ENCODE data around the gene XYLT2. TPM values are rescaled to one million over a fixed set of nuclear protein-coding genes. Genes with fewer than 3 reads are reported as not detected.

Gene XYLT2
- total and polyA plus RNA-seq, 4 donors: 15.3 to 35.9 (median 21.0) TPM

- peaks cover 76% of the 10 kb centered on the region for H3K36me3 ChIP-seq (ENCODE audit: control insufficient read depth, insufficient read depth, low read length)
- DNase-seq (ENCODE audit: low read depth in 4 of 6, low spot score in 6 of 6): no peak
- 94% methylated on average over 11 of the region's 13 CpGs for WGBS (ENCODE audit: insufficient coverage)
Observed at GRCh38 chr17:50354776-50355175, 8.8 kb downstream of the XYLT2 start.

DNA sequence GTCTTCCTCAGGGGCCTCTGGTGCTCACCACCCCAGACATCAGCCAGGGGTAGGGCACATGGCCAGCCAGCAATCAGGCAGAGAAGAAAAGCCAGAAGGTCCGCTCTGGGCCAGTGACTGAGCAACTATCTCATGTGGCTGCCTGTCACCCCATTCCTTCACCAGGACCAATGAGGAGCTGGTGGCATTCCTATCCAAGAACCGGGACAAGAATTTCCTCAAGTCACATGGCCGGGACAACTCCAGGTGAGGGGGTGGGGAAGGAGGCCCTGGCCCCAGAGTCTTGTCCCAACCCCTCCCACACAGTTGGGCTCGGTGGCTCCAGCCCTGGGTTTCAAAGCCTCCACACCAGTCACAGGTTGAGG lies 9.4 kb downstream of the XYLT2 start:
- no peaks in the 10 kb centered on the region for H3K9me3 ChIP-seq (ENCODE audit: control insufficient read depth, insufficient read depth, low read length)
- DNase-seq (ENCODE audit: low read depth in 4 of 6, low spot score in 6 of 6): no peak
- H3K4me1 ChIP-seq (ENCODE audit: control insufficient read depth, insufficient read depth, low read length): no peaks in the 10 kb centered on the region
- WGBS (ENCODE audit: insufficient coverage): no CpG with 5 or more reads among the region's 4 CpGs
- H3K27me3 ChIP-seq (ENCODE audit: control insufficient read depth, insufficient read depth, low read length): no peaks in the 10 kb centered on the region
- H3K27ac ChIP-seq (ENCODE audit: low read depth, low read length): no peak overlapping the region
- peaks cover 81% of the 10 kb centered on the region for H3K36me3 ChIP-seq (ENCODE audit: control insufficient read depth, insufficient read depth, low read length)
- H3K4me3 ChIP-seq (ENCODE audit: low read depth, low read length): no peak overlapping the region

More at GRCh38 chr17:50354776-50355175, 8.8 kb downstream of the XYLT2 start:
- Histone ChIP-seq H3K27me3 (ENCODE audit: control insufficient read depth, insufficient read depth, low read length) (no peaks in the 10 kb centered on the region), H3K4me1 (ENCODE audit: control insufficient read depth, insufficient read depth, low read length) (no peaks in the 10 kb centered on the region), H3K4me3 (ENCODE audit: low read depth, low read length) (no peak overlapping the region), H3K9me3 (ENCODE audit: control insufficient read depth, insufficient read depth, low read length) (no peaks in the 10 kb centered on the region), H3K27ac (ENCODE audit: low read depth, low read length) (no peak overlapping the region)

- H3K36me3 ChIP-seq (ENCODE audit: control insufficient read depth, insufficient read depth, low read length): peaks cover 84% of the 10 kb centered on the region
Observed at GRCh38 chr17:50355701-50356341, 9.9 kb downstream of the XYLT2 start.

DNA sequence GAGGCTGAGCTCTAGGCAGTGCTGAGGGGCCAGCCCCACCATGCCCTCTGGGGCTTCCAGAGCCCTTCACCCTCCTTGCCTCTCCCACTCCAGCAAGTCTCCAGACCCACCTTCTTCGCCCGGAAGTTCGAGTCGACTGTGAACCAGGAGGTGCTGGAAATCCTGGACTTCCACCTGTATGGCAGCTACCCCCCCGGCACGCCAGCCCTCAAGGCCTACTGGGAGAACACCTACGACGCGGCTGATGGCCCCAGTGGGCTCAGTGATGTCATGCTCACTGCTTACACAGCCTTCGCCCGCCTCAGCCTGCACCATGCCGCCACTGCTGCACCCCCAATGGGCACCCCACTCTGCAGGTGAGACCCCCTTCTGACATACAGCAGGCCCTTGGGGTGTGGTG lies 10.5 kb downstream of the XYLT2 start:
- H3K4me3 ChIP-seq (ENCODE audit: low read depth, low read length): no peak overlapping the region
- WGBS (ENCODE audit: insufficient coverage): 94% methylated on average over 12 of the region's 12 CpGs
- H3K27me3 ChIP-seq (ENCODE audit: control insufficient read depth, insufficient read depth, low read length): no peaks in the 10 kb centered on the region
- no peaks in the 10 kb centered on the region for H3K9me3 ChIP-seq (ENCODE audit: control insufficient read depth, insufficient read depth, low read length)
- H3K27ac ChIP-seq (ENCODE audit: low read depth, low read length): no peak overlapping the region
- H3K36me3 ChIP-seq (ENCODE audit: control insufficient read depth, insufficient read depth, low read length): peaks cover 88% of the 10 kb centered on the region
- no peaks in the 10 kb centered on the region for H3K4me1 ChIP-seq (ENCODE audit: control insufficient read depth, insufficient read depth, low read length)
- DNase-seq (ENCODE audit: low read depth in 4 of 6, low spot score in 6 of 6): no peak

More at GRCh38 chr17:50355701-50356341, 9.9 kb downstream of the XYLT2 start:
- Histone ChIP-seq H3K9me3 (ENCODE audit: control insufficient read depth, insufficient read depth, low read length) (no peaks in the 10 kb centered on the region), H3K4me3 (ENCODE audit: low read depth, low read length) (no peak overlapping the region), H3K27ac (ENCODE audit: low read depth, low read length) (no peak overlapping the region), H3K4me1 (ENCODE audit: control insufficient read depth, insufficient read depth, low read length) (no peaks in the 10 kb centered on the region), H3K27me3 (ENCODE audit: control insufficient read depth, insufficient read depth, low read length) (no peaks in the 10 kb centered on the region)
- WGBS (ENCODE audit: insufficient coverage): 96% methylated on average over 14 of the region's 20 CpGs
- DNase-seq (ENCODE audit: low read depth in 4 of 6, low spot score in 6 of 6): no peak

- no peak overlapping the region for H3K4me3 ChIP-seq (ENCODE audit: low read depth, low read length)
- no peak overlapping the region for H3K27ac ChIP-seq (ENCODE audit: low read depth, low read length)
- no peaks in the 10 kb centered on the region for H3K27me3 ChIP-seq (ENCODE audit: control insufficient read depth, insufficient read depth, low read length)
- H3K9me3 ChIP-seq (ENCODE audit: control insufficient read depth, insufficient read depth, low read length): no peaks in the 10 kb centered on the region
- H3K36me3 ChIP-seq (ENCODE audit: control insufficient read depth, insufficient read depth, low read length): peaks cover 91% of the 10 kb centered on the region
- H3K4me1 ChIP-seq (ENCODE audit: control insufficient read depth, insufficient read depth, low read length): peaks cover 3% of the 10 kb centered on the region
- DNase-seq (ENCODE audit: low read depth in 4 of 6, low spot score in 6 of 6): no peak
- 100% methylated on average over 6 of the region's 12 CpGs for WGBS (ENCODE audit: insufficient coverage)
Observed at GRCh38 chr17:50356892-50357510, 11.1 kb downstream of the XYLT2 start.

GRCh38 chr17:50358177-50358576 lies 12.3 kb downstream of the XYLT2 start:
- no peak overlapping the region for H3K27ac ChIP-seq (ENCODE audit: low read depth, low read length)
- DNase-seq (ENCODE audit: low read depth in 4 of 6, low spot score in 6 of 6): no peak
- 95% methylated on average over 17 of the region's 17 CpGs for WGBS (ENCODE audit: insufficient coverage)
- H3K36me3 ChIP-seq (ENCODE audit: control insufficient read depth, insufficient read depth, low read length): peaks cover 83% of the 10 kb centered on the region
- H3K4me3 ChIP-seq (ENCODE audit: low read depth, low read length): no peak overlapping the region
- H3K4me1 ChIP-seq (ENCODE audit: control insufficient read depth, insufficient read depth, low read length): peaks cover 14% of the 10 kb centered on the region
- H3K27me3 ChIP-seq (ENCODE audit: control insufficient read depth, insufficient read depth, low read length): no peaks in the 10 kb centered on the region
- no peaks in the 10 kb centered on the region for H3K9me3 ChIP-seq (ENCODE audit: control insufficient read depth, insufficient read depth, low read length)

DNA sequence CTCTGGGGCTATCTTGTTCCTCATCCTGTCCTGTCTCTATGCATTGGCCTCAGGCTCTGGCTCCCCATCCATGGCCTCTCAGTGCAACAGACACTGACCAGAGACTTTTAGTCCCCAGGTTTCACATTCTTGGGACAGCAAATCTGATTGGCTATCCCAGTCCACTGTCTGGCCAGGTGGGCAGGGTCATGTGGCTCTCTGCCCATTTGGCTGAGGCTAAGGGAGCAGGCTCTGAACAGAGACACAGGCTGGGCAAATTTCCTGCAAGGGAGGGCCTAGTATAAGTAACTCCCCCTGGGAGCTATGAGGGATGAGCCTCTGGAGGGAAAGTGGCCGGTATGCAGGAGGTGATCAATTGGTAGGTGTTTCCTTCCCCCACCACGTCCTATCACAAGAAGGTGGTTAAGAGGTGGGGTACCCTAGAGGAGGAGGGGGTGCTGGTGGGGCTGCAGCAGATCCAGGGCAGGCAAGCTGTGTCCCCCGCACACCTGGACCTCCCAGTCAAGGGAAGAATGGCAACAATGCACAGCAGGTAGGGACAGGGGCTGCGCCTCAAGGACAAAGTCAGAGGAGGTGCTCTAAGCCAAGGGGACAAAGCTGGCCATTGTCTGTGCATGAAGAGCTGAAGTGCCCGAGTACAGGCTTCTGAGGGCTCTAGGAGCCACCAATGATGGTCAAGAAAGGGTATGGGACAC lies 13.2 kb downstream of the XYLT2 start:
- WGBS (ENCODE audit: insufficient coverage): 76% methylated on average over 3 of the region's 5 CpGs
- no peak overlapping the region for H3K4me3 ChIP-seq (ENCODE audit: low read depth, low read length)
- H3K4me1 ChIP-seq (ENCODE audit: control insufficient read depth, insufficient read depth, low read length): peaks cover 24% of the 10 kb centered on the region
- DNase-seq (ENCODE audit: low read depth in 4 of 6, low spot score in 6 of 6): no peak
- H3K36me3 ChIP-seq (ENCODE audit: control insufficient read depth, insufficient read depth, low read length): peaks cover 76% of the 10 kb centered on the region
- H3K27ac ChIP-seq (ENCODE audit: low read depth, low read length): no peak overlapping the region
- no peaks in the 10 kb centered on the region for H3K27me3 ChIP-seq (ENCODE audit: control insufficient read depth, insufficient read depth, low read length)
- H3K9me3 ChIP-seq (ENCODE audit: control insufficient read depth, insufficient read depth, low read length): no peaks in the 10 kb centered on the region

DNA sequence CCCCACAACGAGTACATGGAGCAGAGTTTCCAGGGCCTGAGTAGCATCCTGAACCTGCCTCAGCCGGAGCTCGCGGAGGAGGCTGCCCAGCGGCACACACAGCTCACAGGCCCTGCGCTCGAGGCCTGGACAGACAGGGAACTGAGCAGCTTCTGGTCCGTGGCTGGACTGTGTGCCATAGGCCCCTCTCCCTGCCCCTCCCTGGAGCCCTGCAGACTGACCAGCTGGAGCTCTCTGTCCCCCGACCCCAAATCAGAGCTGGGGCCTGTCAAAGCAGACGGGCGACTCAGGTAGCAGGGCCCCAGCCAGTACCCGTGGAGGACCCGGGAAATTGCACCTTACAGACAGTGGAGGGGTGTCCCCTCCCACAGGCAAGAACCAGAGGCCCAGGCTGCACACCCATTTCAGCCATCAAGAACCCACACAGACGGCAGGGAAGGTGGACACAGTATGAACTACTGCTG lies 14.1 kb downstream of the XYLT2 start:
- Histone ChIP-seq H3K4me3 (ENCODE audit: low read depth, low read length) (no peak overlapping the region), H3K36me3 (ENCODE audit: control insufficient read depth, insufficient read depth, low read length) (peaks cover 76% of the 10 kb centered on the region), H3K4me1 (ENCODE audit: control insufficient read depth, insufficient read depth, low read length) (peaks cover 33% of the 10 kb centered on the region), H3K27me3 (ENCODE audit: control insufficient read depth, insufficient read depth, low read length) (no peaks in the 10 kb centered on the region), H3K9me3 (ENCODE audit: control insufficient read depth, insufficient read depth, low read length) (no peaks in the 10 kb centered on the region), H3K27ac (ENCODE audit: low read depth, low read length) (no peak overlapping the region)
- WGBS (ENCODE audit: insufficient coverage): 85% methylated on average over 12 of the region's 14 CpGs
- DNase-seq (ENCODE audit: low read depth in 4 of 6, low spot score in 6 of 6): no peak

- DNase-seq (ENCODE audit: low read depth in 4 of 6, low spot score in 6 of 6): no peak
- H3K36me3 ChIP-seq (ENCODE audit: control insufficient read depth, insufficient read depth, low read length): peaks cover 76% of the 10 kb centered on the region
- no peak overlapping the region for H3K4me3 ChIP-seq (ENCODE audit: low read depth, low read length)
- H3K4me1 ChIP-seq (ENCODE audit: control insufficient read depth, insufficient read depth, low read length): peaks cover 34% of the 10 kb centered on the region
- WGBS (ENCODE audit: insufficient coverage): 88% methylated on average over 7 of the region's 11 CpGs
- H3K9me3 ChIP-seq (ENCODE audit: control insufficient read depth, insufficient read depth, low read length): no peaks in the 10 kb centered on the region
- H3K27ac ChIP-seq (ENCODE audit: low read depth, low read length): no peak overlapping the region
- no peaks in the 10 kb centered on the region for H3K27me3 ChIP-seq (ENCODE audit: control insufficient read depth, insufficient read depth, low read length)
Observed at GRCh38 chr17:50360486-50361115, 14.7 kb downstream of the XYLT2 start.
